Fibroblast of villous mesenchyme (primary cell): ENCODE data around the gene UBE4B. TPM values are rescaled to one million over a fixed set of nuclear protein-coding genes. Genes with fewer than 3 reads are reported as not detected.
A peak's percentile ranks its signal among the peaks of the same experiment; 100 is the strongest.
"Not testable (repeated sequence)": the region's sequence is repeated elsewhere in the genome, so short reads cannot be mapped to it uniquely, and the experiment has no call there.

ENCODE experiments used
- DNase-seq: peaks from one replicate; pipeline ENCODE4 v3.0.0-alpha.2; 2010; ENCODE audit warnings: low read depth
- H3K4me3 ChIP-seq: 2 replicates; pipeline ENCODE4 v1.5.1; 2011; ENCODE audit warnings: low read depth, mild to moderate bottlenecking, low read length
- total RNA-seq: library from RNA; depleted of rRNA; stranded (reverse); fragments of >200 nt; gene quantifications from 2 replicates; pipeline ENCODE4 v1.2.3, GENCODE V29; 2012
- TF ChIP-seq, protein P1 (sequence below): IDR thresholded peaks from 2 replicates; pipeline ENCODE4 v1.5.1; 2012; ENCODE audit warnings: low read depth, mild to moderate bottlenecking, low read length; ENCODE audit not compliant: insufficient read depth

The UBE4B gene
- total RNA-seq, 1 donor = 47.9 TPM

DNA sequence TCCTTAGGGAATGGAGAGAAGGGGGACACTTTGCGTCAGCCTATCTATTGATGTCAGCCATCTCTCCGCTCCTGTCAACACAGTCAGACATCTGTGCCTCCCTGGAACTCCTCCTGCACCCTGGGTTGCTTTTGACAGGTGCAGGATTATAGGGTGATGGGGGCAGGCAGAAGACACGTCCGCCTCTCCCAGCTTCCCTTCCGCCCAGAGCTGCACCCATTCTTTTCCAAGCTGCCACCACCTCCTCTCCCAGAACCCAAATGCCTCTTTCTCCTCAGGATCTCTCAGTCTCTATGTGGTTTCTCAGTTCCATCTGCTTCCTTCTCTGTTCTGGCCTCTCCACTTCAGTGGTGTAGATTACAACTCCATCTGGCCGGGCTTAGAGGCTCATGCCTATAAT is 160.5 kb downstream of the UBE4B start:
- DNase-seq = no peak
- TF ChIP-seq, protein P1, sequence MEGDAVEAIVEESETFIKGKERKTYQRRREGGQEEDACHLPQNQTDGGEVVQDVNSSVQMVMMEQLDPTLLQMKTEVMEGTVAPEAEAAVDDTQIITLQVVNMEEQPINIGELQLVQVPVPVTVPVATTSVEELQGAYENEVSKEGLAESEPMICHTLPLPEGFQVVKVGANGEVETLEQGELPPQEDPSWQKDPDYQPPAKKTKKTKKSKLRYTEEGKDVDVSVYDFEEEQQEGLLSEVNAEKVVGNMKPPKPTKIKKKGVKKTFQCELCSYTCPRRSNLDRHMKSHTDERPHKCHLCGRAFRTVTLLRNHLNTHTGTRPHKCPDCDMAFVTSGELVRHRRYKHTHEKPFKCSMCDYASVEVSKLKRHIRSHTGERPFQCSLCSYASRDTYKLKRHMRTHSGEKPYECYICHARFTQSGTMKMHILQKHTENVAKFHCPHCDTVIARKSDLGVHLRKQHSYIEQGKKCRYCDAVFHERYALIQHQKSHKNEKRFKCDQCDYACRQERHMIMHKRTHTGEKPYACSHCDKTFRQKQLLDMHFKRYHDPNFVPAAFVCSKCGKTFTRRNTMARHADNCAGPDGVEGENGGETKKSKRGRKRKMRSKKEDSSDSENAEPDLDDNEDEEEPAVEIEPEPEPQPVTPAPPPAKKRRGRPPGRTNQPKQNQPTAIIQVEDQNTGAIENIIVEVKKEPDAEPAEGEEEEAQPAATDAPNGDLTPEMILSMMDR = no peak
- H3K4me3 ChIP-seq = no peak overlapping the region

GRCh38 chr1:10195570-10195969 is 162.8 kb downstream of the UBE4B start:
- TF ChIP-seq, protein P1 = no peak
- H3K4me3 ChIP-seq = no peak overlapping the region
- peak; percentile 57 for DNase-seq

DNA sequence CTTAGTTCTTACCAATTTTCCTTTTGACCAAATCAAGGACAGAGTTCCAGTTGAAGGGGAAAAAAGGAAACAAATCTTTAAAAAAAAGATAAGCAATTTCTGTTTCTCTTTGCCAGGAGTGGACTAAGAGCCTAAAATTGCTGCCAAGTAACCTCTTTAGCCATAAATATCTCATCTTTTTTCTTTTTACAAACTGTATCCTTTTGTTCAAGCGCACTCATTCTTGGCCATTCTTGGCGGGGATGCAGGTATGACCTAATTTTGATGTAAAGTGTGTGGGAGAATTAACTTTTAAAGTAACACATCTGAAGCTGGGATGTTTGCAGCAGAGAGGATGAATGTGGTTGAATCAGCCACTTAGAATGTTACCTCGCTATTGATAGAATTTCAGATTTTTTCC is 164.2 kb downstream of the UBE4B start:
- TF ChIP-seq, protein P1 = no peak
- DNase-seq = no peak
- H3K4me3 ChIP-seq = no peak overlapping the region

DNA sequence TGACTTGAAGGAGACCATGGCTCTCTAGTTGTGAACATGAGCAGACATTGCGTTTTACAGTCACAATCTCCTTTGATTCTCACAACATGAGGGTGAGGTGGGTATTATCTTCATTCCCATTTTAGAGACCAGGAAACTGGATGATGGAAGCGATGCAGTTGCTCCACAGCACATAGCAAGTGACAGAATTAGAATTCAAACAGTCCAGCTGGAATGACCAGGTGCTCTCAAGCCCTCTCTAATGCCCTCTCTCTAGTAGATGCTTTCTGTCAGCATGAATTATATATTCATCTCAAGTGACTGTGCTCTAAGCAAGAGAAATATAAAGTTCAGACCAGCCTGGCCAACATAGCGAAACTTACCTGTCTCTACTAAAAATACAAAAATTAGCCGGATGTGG is 167.9 kb downstream of the UBE4B start:
- TF ChIP-seq, protein P1 = no peak
- no peak overlapping the region for H3K4me3 ChIP-seq
- no peak for DNase-seq

DNA sequence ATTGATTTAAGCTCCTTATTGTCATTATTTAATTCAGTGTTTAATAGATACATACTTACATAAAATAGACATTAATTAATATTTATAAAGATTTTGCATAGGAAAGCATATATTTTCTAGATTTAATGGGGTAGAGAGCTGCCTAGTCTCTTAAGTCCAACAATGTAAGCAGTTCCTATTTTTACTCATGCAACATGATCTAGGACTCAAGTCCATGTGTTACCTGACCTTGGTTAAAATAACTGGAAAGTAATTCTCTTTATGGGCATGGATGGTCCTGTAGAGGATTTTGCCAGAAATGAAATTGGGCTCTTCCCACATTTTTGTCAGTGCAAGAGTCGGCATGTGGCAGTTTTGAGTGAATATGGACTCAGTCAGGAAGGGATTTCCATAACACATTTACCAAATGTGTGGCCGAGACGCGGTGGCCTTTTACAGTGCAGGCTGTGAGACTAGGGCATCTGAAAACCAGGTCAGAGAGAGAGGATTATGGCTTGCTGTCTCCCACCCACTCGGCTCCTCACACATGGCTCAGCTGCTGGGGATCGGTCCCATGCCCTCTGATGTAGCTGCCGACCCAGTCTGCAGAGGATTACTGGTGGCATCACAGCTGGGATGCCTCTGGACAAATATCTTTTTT is 171.4 kb downstream of the UBE4B start:
- H3K4me3 ChIP-seq = no peak overlapping the region
- DNase-seq = no peak
- TF ChIP-seq, protein P1 = no peak

GRCh38 chr1:10205206-10205605 is 172.4 kb downstream of the UBE4B start:
- not testable (repeated sequence) for H3K4me3 ChIP-seq, DNase-seq

GRCh38 chr1:10207810-10208209 is 175.1 kb downstream of the UBE4B start:
- TF ChIP-seq, protein P1 = no peak
- DNase-seq = no peak
- H3K4me3 ChIP-seq = no peak overlapping the region
